Panc1 (cell line): ENCODE measurements around the gene FGF3. TPM values are rescaled to one million over a fixed set of nuclear protein-coding genes. Genes with fewer than 3 reads are reported as not detected.

Experiments used
- ATAC-seq: fragments of 200-7000 bp; cut with Tn5 transposase; 2 replicates; pipeline ENCODE4 v1.9.1; 2020; ENCODE audit warnings: mild to moderate bottlenecking, moderate library complexity
- BruUV-seq: library from RNA; stranded (reverse); fragments of 400-500 nt; replicated peaks from 2 replicates; lab custom pipeline; 2021; lab: Mats Ljungman, UMichigan
- CTCF ChIA-PET: fragments of 300-600 bp; sonication (Branson Sonifier 250); formaldehyde crosslinking; loops from one replicate; lab custom pipeline; 2022; ENCODE audit warnings: antibody characterized with exemption; lab: Charles Lee
- POLR2A ChIA-PET: fragments of 300-600 bp; sonication (Branson Sonifier 250); formaldehyde crosslinking; loops from one replicate; lab custom pipeline; 2022; ENCODE audit warnings: antibody characterized with exemption; lab: Charles Lee
- DNase-seq: peaks from one replicate; pipeline ENCODE4 v3.0.0-alpha.2; 2010; ENCODE audit warnings: low read depth, low spot score
- H3K27ac ChIP-seq: 2 replicates; pipeline ENCODE4 v1.5.1; 2011; ENCODE audit warnings: mild to moderate bottlenecking, low read length, inconsistent platforms
- H3K27me3 ChIP-seq: fragments of 200-500 bp; sonication (Bioruptor generic); 2 replicates; pipeline ENCODE4 v1.6.0; 2014; ENCODE audit warnings: low read length, inconsistent platforms; ENCODE audit not compliant: control insufficient read depth, insufficient read depth
- H3K36me3 ChIP-seq: fragments of 200-500 bp; sonication (Bioruptor generic); 2 replicates; pipeline ENCODE4 v1.5.1; 2014; ENCODE audit warnings: inconsistent platforms, mild to moderate bottlenecking, low read length, moderate library complexity; ENCODE audit not compliant: control insufficient read depth, insufficient read depth
- H3K4me1 ChIP-seq: 2 replicates; pipeline ENCODE4 v1.5.1; 2011; ENCODE audit warnings: inconsistent platforms, mild to moderate bottlenecking, low read length, moderate library complexity; ENCODE audit not compliant: control insufficient read depth, insufficient read depth
- H3K4me3 ChIP-seq, 2 experiments: 2 replicates each; pipeline ENCODE4 v1.5.1; 2011 to 2012; ENCODE audit warnings: low read depth in 2 of 2, low read length in 2 of 2, mild to moderate bottlenecking in 2 of 2, inconsistent platforms in 1 of 2, moderate library complexity in 1 of 2
- H3K9me3 ChIP-seq: fragments of 200-500 bp; sonication (Bioruptor generic); 2 replicates; pipeline ENCODE4 v1.5.1; 2014; ENCODE audit warnings: low read depth, mild to moderate bottlenecking, inconsistent platforms, low read length, moderate library complexity; ENCODE audit not compliant: control insufficient read depth, insufficient read depth
- POLR2AphosphoS5 ChIP-seq: IDR thresholded peaks from 2 replicates; pipeline ENCODE4 v1.6.1; 2012; ENCODE audit warnings: mild to moderate bottlenecking, low read depth, low read length, moderate library complexity
- SIN3A ChIP-seq: IDR thresholded peaks from 2 replicates; pipeline ENCODE4 v1.6.1; 2012; ENCODE audit warnings: low read depth, mild to moderate bottlenecking, low read length, moderate library complexity, borderline replicate concordance; ENCODE audit not compliant: insufficient read depth
- TCF7L2 ChIP-seq: IDR thresholded peaks from 2 replicates; pipeline ENCODE4 v1.6.1; 2011; ENCODE audit warnings: mild to moderate bottlenecking, low read depth, low read length, inconsistent platforms
- in situ Hi-C: cut with HindIII; loops from 2 replicates; pipeline ENCODE4 v1.10.0; 2016; ENCODE audit warnings: low sequenced_read_pairs, low pct_unique_long_range_greater_than_20kb
- intact Hi-C: fragments of 100-400 bp; cut with micrococcal nuclease; formaldehyde crosslinking; loops from one replicate; pipeline ENCODE4 v1.10.0; 2022; ENCODE audit not compliant: unreplicated experiment
- total RNA-seq: library from RNA; stranded (reverse); gene quantifications from one replicate; pipeline ENCODE4 v1.2.1, GENCODE V29; 2021; ENCODE audit not compliant: unreplicated experiment
- TF ChIP-seq, protein P1 (sequence below), 2 experiments: IDR thresholded peaks; 2 replicates each; pipeline ENCODE4 v1.6.1; 2011 to 2012; ENCODE audit warnings: low read depth in 2 of 2, control low read depth in 1 of 2, low read length in 1 of 2, mild to moderate bottlenecking in 1 of 2, moderate library complexity in 1 of 2; ENCODE audit not compliant: insufficient read depth in 1 of 2
- TF ChIP-seq, protein P2 (sequence below): fragments of 450-650 bp; IDR thresholded peaks from 2 replicates; pipeline ENCODE4 v1.5.1; 2017; ENCODE audit warnings: mild to moderate bottlenecking

The FGF3 gene
- total RNA-seq, 1 experiment from 2014 or later, result not detected

DNA sequence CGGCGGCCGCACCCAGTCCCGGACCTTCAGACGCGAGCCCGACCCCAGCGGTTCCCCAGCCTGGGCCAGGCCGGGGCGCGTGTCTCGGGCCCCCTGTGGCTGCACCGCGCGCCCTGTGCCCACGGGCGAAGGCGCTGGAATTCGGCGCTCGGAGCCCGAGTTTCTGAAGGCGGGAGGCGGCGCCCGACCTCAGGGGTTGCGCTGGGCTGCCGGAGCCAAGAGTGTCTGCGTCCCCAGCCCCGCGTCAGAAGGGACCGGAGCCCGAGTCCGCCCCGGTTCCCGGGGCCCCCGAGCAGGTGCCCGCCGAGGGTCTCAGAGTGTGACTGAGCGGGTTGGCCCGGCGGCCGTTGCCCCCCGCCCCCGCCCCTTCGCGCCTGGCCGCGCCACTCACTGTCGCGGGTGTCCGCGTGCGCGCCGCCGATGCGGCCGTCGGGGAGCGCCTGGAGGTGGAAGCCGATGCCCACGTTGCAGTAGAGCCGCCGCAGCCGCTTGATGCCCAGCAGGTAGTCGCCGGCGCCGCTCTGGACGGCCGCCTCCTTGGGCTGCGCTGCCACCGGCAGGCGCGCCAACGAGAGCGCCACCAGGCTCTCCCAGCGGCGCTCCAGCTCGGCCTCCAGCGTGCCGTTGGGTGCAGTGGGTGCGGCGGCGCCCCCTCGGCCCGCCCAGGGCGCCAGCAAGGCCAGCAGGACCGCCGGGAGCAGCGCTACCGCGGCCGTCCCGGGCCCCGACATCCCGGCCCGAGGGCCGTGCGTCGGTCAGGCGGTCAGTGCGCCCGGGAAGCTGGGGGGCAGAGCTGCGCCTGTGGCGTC, 44.7 kb downstream of the FGF3 start:
- TF ChIP-seq POLR2AphosphoS5 (no peak), SIN3A (no peak), TCF7L2 (no peak)
- TF ChIP-seq, protein P1, sequence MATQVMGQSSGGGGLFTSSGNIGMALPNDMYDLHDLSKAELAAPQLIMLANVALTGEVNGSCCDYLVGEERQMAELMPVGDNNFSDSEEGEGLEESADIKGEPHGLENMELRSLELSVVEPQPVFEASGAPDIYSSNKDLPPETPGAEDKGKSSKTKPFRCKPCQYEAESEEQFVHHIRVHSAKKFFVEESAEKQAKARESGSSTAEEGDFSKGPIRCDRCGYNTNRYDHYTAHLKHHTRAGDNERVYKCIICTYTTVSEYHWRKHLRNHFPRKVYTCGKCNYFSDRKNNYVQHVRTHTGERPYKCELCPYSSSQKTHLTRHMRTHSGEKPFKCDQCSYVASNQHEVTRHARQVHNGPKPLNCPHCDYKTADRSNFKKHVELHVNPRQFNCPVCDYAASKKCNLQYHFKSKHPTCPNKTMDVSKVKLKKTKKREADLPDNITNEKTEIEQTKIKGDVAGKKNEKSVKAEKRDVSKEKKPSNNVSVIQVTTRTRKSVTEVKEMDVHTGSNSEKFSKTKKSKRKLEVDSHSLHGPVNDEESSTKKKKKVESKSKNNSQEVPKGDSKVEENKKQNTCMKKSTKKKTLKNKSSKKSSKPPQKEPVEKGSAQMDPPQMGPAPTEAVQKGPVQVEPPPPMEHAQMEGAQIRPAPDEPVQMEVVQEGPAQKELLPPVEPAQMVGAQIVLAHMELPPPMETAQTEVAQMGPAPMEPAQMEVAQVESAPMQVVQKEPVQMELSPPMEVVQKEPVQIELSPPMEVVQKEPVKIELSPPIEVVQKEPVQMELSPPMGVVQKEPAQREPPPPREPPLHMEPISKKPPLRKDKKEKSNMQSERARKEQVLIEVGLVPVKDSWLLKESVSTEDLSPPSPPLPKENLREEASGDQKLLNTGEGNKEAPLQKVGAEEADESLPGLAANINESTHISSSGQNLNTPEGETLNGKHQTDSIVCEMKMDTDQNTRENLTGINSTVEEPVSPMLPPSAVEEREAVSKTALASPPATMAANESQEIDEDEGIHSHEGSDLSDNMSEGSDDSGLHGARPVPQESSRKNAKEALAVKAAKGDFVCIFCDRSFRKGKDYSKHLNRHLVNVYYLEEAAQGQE (IDR thresholded peaks at IDR 0.05; ENCODE audit: insufficient read depth in 1 of 2, low read depth in 2 of 2, low read length in 1 of 2), result no peak
- TF ChIP-seq, protein P2, sequence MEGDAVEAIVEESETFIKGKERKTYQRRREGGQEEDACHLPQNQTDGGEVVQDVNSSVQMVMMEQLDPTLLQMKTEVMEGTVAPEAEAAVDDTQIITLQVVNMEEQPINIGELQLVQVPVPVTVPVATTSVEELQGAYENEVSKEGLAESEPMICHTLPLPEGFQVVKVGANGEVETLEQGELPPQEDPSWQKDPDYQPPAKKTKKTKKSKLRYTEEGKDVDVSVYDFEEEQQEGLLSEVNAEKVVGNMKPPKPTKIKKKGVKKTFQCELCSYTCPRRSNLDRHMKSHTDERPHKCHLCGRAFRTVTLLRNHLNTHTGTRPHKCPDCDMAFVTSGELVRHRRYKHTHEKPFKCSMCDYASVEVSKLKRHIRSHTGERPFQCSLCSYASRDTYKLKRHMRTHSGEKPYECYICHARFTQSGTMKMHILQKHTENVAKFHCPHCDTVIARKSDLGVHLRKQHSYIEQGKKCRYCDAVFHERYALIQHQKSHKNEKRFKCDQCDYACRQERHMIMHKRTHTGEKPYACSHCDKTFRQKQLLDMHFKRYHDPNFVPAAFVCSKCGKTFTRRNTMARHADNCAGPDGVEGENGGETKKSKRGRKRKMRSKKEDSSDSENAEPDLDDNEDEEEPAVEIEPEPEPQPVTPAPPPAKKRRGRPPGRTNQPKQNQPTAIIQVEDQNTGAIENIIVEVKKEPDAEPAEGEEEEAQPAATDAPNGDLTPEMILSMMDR, result no peak
- no peaks in the 10 kb centered on the region for H3K36me3 ChIP-seq
- no peak overlapping the region for H3K4me3 ChIP-seq
- no TSS peak for BruUV-seq
- peaks cover 21% of the 10 kb centered on the region for H3K27me3 ChIP-seq
- POLR2A ChIA-PET, result no interaction called here
- H3K4me1 ChIP-seq, result peaks cover 3% of the 10 kb centered on the region; the same call in 1 of the 2 replicates
- no peaks in the 10 kb centered on the region for H3K9me3 ChIP-seq
- no peak overlapping the region for H3K27ac ChIP-seq
- ATAC-seq (peak; percentile 67), DNase-seq (no peak)
- in situ Hi-C loops, result no loop called here
- CTCF ChIA-PET, result no interaction called here
- intact Hi-C loops, result no loop called here

DNA sequence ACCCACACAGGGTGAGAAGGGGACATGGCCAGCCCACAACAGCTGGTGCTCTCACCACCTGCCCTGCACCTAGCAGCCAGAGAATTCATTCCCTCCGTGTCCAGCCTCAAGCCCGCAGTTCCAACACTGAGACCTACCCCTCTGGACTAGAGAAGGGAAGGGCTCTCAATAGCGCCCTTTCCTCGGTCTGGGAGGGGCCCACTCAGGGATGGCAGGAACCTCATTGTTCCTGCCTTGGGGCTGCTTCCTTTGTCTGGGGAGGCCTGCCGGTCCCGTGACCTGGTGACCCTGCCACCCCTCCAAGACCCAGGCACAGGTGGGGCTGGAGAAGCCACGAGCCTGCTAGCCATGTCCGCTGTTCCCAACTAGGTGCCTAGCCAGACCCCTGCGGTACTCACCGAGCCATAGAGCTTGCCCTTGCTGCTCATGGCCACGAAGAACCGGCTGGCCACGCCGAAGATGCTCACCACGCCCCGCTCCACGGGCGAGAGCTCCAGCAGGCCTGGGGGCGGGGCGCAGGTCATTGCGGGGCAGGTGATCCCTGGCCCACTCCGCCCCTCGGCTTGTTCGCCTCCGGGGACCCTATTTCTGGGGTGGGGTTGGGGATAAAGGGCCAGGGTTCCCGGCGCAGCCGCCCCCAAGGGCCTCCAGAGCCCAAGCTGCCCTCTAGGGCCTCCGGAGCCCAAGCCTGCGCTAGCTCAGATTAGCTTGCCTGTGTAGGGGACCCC, 45.4 kb downstream of the FGF3 start:
- in situ Hi-C loops (no loop called here), intact Hi-C loops (no loop called here)
- no peak for ATAC-seq
- Histone ChIP-seq H3K9me3 (no peaks in the 10 kb centered on the region), H3K36me3 (no peaks in the 10 kb centered on the region), H3K4me1 (peaks cover 3% of the 10 kb centered on the region; the same call in 1 of the 2 replicates), H3K27me3 (peaks cover 21% of the 10 kb centered on the region), H3K4me3 (no peak overlapping the region), H3K27ac (no peak overlapping the region)
- ChIA-PET CTCF (no interaction called here), POLR2A (no interaction called here)
- BruUV-seq, result no TSS peak
- DNase-seq, result no peak
- TF ChIP-seq POLR2AphosphoS5 (no peak), TCF7L2 (no peak), SIN3A (no peak)
- TF ChIP-seq, protein P2, result no peak
- TF ChIP-seq, protein P1 (IDR thresholded peaks at IDR 0.05; ENCODE audit: insufficient read depth in 1 of 2, low read depth in 2 of 2, low read length in 1 of 2), result no peak
